ENCODE data around the gene CEP170.
"Not testable (repeated sequence)": the region's sequence is repeated elsewhere in the genome, so short reads cannot be mapped to it uniquely, and the experiment has no call there.

CEP170 gene

DNA sequence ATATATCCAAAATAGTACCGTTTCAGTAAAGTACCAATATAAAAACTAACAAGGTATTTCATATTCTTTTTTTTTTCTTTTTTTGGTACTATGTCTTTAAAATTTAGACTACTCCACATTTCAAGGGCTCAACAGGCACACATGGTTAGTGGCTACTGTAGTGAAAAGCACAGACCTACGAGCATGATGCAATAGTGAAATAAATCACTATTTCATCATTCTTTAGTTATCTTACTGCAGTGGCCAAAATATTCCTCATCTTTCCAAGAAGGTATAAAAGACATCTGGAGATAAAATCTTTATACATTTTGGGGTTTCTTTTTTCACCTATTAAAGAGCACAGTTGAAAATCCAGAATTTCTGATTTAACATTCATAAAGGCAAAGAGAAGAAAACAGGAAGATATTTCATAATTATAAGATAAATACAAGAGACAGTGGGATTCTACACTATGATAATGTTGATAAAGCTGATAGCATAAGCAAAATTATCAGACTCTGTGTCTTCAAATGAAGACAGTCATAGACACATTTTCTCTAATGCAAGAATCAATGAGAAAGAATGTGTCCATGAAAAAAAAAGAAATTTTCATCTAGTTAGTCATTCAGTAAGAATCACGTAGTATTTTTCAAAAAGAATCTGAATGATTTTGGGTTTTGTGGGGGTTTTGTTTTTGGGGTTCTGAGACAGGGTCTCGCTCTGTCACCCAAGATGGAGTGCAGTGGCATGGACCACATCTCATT lies 41.9 kb downstream of the CEP170 start (continued):
- peak; percentile 63; the same call in 1 of the 2 replicates for TF ChIP-seq KLF16 (tag by site-specific recombination; IDR thresholded peaks at IDR 0.05)
- no peak for TF ChIP-seq TRIM28 (IDR thresholded peaks at IDR 0.05; ENCODE audit: borderline replicate concordance, low read length)
- TF ChIP-seq ZNF610 (tag by site-specific recombination; IDR thresholded peaks at IDR 0.05; ENCODE audit: borderline replicate concordance) = 0 out of 2 replicates have a peak, but pooled peaks have one; percentile 45
- TF ChIP-seq OSR2 (tag by site-specific recombination; IDR thresholded peaks at IDR 0.05) = 0 out of 2 replicates have a peak, but pooled peaks have one; percentile 30
- 0 out of 2 replicates have a peak, but pooled peaks have one; percentile 10 for TF ChIP-seq ZBTB21 (tag by site-specific recombination; IDR thresholded peaks at IDR 0.05)
- TF ChIP-seq ZNF585B (tag by site-specific recombination; IDR thresholded peaks at IDR 0.05) = no peak
- TF ChIP-seq ZNF214 (tag by site-specific recombination; IDR thresholded peaks at IDR 0.05; ENCODE audit: borderline replicate concordance) = no peak
- TF ChIP-seq, protein P1, sequence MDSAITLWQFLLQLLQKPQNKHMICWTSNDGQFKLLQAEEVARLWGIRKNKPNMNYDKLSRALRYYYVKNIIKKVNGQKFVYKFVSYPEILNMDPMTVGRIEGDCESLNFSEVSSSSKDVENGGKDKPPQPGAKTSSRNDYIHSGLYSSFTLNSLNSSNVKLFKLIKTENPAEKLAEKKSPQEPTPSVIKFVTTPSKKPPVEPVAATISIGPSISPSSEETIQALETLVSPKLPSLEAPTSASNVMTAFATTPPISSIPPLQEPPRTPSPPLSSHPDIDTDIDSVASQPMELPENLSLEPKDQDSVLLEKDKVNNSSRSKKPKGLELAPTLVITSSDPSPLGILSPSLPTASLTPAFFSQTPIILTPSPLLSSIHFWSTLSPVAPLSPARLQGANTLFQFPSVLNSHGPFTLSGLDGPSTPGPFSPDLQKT (IDR thresholded peaks at IDR 0.05; ENCODE audit: borderline replicate concordance, low read depth, low read length) = no peak

DNA sequence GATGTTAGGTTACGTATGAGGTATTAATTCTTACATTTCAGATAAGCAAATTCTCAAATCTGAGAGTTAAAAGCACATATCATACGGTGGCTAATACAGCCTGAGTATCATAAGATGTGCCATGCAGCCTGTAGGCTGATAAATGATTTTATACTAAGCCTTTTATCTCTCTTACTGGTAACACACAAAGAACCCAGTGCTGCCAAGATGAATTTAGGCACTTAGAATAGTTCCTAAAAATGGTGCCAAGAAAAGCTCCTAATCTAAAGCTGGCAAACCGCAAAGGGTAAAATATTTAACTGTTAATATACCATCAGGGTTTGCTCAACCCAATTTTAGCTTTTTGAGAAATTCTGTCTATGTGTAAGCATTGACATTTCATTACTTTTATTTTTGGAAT lies 43.1 kb downstream of the CEP170 start:
- CTCF ChIA-PET; H3K27ac ChIP-seq (ENCODE audit: extremely low read depth, low read depth, low read length); POLR2A ChIA-PET: not testable (repeated sequence)

DNA sequence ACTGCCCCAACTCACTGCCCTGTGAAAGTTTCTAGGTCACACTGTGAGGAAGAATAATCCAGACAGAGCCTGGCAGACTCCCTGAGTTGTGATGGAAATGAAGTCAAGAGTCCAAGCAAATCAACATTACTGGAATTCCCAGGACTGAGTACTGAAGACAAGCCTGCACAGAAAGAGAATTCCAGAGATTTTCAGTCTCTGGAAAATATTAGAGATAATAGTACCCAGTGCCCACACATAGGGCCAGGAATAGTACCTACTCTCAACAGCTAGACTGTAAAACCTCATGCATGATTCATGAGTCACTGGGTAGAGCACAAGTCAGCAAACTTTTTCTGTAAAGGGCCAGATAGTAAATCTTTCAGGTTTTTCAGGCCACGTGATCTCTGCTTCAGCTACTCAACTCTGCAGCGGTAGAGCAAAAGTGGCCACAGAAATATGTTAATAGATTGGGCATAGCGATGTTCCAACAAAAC lies 50.0 kb downstream of the CEP170 start:
- H3K4me3 ChIP-seq (ENCODE audit: low read depth, low read length); H3K9me3 ChIP-seq (ENCODE audit: control insufficient read depth, insufficient read depth, low read depth, low read length); CTCF ChIA-PET; H3K36me3 ChIP-seq (ENCODE audit: control insufficient read depth in 2 of 2, insufficient read depth in 1 of 2, low read length in 2 of 2); H3K4me1 ChIP-seq (ENCODE audit: control insufficient read depth, insufficient read depth, low read length); H3K27ac ChIP-seq (ENCODE audit: extremely low read depth, low read depth, low read length); POLR2A ChIA-PET: not testable (repeated sequence)

More for the DNA sequence above, 43.1 kb downstream of the CEP170 start:
- H3K4me3 ChIP-seq (ENCODE audit: low read depth, low read length); H3K4me1 ChIP-seq (ENCODE audit: control insufficient read depth, insufficient read depth, low read length); H3K36me3 ChIP-seq (ENCODE audit: control insufficient read depth in 2 of 2, insufficient read depth in 1 of 2, low read length in 2 of 2); H3K9me3 ChIP-seq (ENCODE audit: control insufficient read depth, insufficient read depth, low read depth, low read length): not testable (repeated sequence)
- 0 out of 2 replicates have a peak, but pooled peaks have one; percentile 38 for TF ChIP-seq ZNF174 (tag by site-specific recombination; IDR thresholded peaks at IDR 0.05)

DNA sequence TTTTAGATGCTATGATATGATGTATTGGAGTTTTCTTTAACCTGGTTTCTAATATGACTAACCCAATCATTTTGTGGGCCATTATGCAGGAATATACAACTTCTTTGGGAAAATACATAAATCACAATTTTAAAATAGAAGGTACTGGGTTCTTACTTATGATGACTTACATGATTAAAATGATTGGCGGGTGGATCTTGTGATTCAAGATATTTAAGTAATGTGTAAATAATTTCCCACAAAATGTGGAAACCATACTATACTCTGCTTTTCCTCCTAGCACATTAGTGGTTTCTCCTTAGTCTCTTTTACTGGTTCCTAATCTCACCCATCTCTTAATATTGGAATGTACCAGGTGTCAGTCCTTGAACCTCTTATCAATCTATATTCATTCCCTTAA lies 50.7 kb downstream of the CEP170 start:
- H3K4me1 ChIP-seq (ENCODE audit: control insufficient read depth, insufficient read depth, low read length); H3K36me3 ChIP-seq (ENCODE audit: control insufficient read depth in 2 of 2, insufficient read depth in 1 of 2, low read length in 2 of 2); H3K27ac ChIP-seq (ENCODE audit: extremely low read depth, low read depth, low read length); CTCF ChIA-PET; H3K4me3 ChIP-seq (ENCODE audit: low read depth, low read length); POLR2A ChIA-PET; H3K9me3 ChIP-seq (ENCODE audit: control insufficient read depth, insufficient read depth, low read depth, low read length): not testable (repeated sequence)

DNA sequence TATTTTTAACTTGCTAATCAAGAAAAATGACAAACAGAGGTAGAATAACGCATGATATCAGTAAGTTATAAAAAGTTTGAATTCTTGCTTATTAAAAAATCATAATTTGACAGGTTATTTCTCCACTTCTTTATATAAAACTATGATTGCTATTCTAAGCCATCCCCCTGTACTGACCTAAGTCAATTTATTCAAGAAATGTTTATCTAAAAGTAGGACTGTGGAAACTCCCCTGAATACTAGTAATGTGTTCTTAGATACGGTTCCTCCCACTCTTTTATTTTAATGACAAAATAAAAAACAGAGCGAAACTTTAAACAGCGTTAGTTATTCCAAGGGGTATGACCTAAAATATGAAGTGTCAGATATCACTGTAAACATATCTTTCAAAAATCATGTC lies 51.9 kb downstream of the CEP170 start:
- CTCF ChIA-PET; H3K9me3 ChIP-seq (ENCODE audit: control insufficient read depth, insufficient read depth, low read depth, low read length); H3K36me3 ChIP-seq (ENCODE audit: control insufficient read depth in 2 of 2, insufficient read depth in 1 of 2, low read length in 2 of 2); H3K4me1 ChIP-seq (ENCODE audit: control insufficient read depth, insufficient read depth, low read length); H3K27ac ChIP-seq (ENCODE audit: extremely low read depth, low read depth, low read length); H3K4me3 ChIP-seq (ENCODE audit: low read depth, low read length); POLR2A ChIA-PET: not testable (repeated sequence)

DNA sequence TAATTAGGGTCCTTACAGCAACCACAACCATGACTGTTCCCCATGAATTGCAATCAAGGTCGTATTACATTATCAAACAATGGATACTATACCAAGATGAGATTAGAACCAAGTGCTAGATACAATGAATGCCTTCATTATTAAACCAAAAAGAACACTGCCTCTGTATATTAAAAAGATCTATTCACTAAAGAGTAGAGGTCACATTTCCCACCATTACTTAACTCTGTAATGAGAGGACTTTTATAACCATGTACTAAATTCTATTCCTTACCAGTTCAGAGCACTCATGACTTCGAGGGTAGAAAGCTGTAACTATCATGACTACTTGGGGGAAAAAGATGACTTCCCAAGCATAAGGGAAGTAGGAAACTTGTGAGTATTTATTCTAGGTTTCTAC lies 53.8 kb downstream of the CEP170 start:
- POLR2A ChIA-PET; H3K9me3 ChIP-seq (ENCODE audit: control insufficient read depth, insufficient read depth, low read depth, low read length); H3K27ac ChIP-seq (ENCODE audit: extremely low read depth, low read depth, low read length); H3K4me1 ChIP-seq (ENCODE audit: control insufficient read depth, insufficient read depth, low read length); H3K36me3 ChIP-seq (ENCODE audit: control insufficient read depth in 2 of 2, insufficient read depth in 1 of 2, low read length in 2 of 2); CTCF ChIA-PET; H3K4me3 ChIP-seq (ENCODE audit: low read depth, low read length): not testable (repeated sequence)

DNA sequence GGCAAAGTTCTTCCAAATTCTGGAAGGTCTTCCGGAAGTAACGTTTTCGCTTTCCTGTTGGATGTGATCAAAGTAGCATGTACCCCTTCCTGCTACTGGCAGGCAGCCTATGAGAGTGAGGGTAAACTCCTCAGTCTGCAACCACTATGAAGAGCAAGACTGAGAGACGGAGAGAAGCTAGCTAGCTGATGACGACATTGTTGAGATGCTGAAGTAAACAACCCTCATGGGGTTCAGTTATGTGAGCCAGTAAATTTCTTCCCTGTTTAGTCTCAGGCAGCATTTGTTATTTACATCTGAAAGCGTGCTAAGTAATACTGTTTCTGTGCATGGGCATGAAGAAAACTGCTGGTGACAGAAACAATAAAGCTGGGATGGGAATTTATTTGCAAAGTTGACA lies 57.6 kb downstream of the CEP170 start:
- H3K36me3 ChIP-seq (ENCODE audit: control insufficient read depth in 2 of 2, insufficient read depth in 1 of 2, low read length in 2 of 2); CTCF ChIA-PET; H3K4me3 ChIP-seq (ENCODE audit: low read depth, low read length); H3K27ac ChIP-seq (ENCODE audit: extremely low read depth, low read depth, low read length); H3K4me1 ChIP-seq (ENCODE audit: control insufficient read depth, insufficient read depth, low read length); POLR2A ChIA-PET; H3K9me3 ChIP-seq (ENCODE audit: control insufficient read depth, insufficient read depth, low read depth, low read length): not testable (repeated sequence)

DNA sequence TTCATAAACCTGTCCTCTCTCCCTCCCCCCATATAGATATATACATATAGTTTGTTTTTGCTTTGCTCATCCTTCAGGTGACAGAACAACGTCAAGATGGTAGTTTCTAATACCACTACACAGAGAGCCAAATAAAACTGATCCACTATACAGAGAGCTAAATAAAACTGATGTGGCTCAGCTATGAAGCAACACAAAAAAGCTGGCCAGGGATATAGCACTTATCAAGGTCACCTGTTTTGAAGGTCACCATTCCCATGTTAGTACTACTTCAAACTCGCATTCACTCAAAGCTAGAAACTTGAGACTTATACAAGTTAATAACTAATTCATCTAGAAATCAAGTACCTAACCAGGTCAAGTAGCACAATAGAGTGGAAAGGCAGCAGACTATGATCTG lies 61.8 kb downstream of the CEP170 start:
- H3K4me3 ChIP-seq (ENCODE audit: low read depth, low read length); H3K4me1 ChIP-seq (ENCODE audit: control insufficient read depth, insufficient read depth, low read length); H3K27ac ChIP-seq (ENCODE audit: extremely low read depth, low read depth, low read length); POLR2A ChIA-PET; CTCF ChIA-PET; H3K36me3 ChIP-seq (ENCODE audit: control insufficient read depth in 2 of 2, insufficient read depth in 1 of 2, low read length in 2 of 2); H3K9me3 ChIP-seq (ENCODE audit: control insufficient read depth, insufficient read depth, low read depth, low read length): not testable (repeated sequence)

DNA sequence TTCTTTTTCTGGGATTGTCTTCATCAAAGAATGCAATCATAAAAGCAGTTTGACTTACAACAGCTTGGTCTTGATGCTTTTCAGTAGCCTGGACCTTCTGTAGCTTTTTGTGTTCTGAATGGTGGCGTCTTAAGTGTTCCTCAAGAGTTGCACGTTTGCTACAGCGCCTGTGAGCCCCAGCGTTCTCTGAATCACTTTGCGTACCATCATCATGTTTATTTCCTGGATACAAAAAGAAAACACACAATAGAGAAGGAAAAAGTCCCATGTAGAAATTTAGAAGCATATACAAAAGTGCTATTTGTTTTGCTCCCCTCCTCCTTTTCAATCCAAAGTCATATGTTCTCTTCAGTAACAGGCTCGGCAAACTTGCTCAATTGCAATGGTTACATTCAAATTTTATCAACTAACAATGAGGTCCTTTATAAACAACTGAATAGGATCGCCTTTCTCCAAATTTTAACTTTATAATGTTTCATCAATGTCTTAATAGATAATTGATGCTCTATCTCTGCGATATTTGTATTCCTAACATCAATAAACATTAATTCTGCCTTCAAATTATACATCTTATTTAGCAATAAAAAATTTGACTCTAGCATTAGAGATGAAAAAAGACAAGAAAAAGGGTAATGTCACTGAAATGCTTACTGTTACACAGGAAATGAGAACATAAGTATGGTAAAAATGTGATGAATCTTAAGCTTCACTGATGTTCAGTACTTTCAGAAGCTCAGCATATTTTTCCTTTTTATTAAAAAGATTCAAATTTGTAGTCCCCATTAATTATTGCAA lies 68.7 kb downstream of the CEP170 start:
- CTCF ChIA-PET; H3K4me1 ChIP-seq (ENCODE audit: control insufficient read depth, insufficient read depth, low read length); POLR2A ChIA-PET; H3K27ac ChIP-seq (ENCODE audit: extremely low read depth, low read depth, low read length); H3K4me3 ChIP-seq (ENCODE audit: low read depth, low read length); H3K9me3 ChIP-seq (ENCODE audit: control insufficient read depth, insufficient read depth, low read depth, low read length): not testable (repeated sequence)
- H3K36me3 ChIP-seq (ENCODE audit: control insufficient read depth in 2 of 2, insufficient read depth in 1 of 2, low read length in 2 of 2) = peaks cover 0 to 14% of the 10 kb centered on the region in 2 experiments; a peak in 1 of 3 replicates
